Islet precursor cell (in vitro differentiated cells): Measurements from ENCODE around the gene ARID5A.

ENCODE experiments used
- DNase-seq: peaks from one replicate; pipeline ENCODE4 v3.0.0-alpha.2; 2018

The ARID5A gene

GRCh38 chr2:96528006-96528699 lies 8.4 kb upstream of the ARID5A start:
- DNase-seq: no peak

DNA sequence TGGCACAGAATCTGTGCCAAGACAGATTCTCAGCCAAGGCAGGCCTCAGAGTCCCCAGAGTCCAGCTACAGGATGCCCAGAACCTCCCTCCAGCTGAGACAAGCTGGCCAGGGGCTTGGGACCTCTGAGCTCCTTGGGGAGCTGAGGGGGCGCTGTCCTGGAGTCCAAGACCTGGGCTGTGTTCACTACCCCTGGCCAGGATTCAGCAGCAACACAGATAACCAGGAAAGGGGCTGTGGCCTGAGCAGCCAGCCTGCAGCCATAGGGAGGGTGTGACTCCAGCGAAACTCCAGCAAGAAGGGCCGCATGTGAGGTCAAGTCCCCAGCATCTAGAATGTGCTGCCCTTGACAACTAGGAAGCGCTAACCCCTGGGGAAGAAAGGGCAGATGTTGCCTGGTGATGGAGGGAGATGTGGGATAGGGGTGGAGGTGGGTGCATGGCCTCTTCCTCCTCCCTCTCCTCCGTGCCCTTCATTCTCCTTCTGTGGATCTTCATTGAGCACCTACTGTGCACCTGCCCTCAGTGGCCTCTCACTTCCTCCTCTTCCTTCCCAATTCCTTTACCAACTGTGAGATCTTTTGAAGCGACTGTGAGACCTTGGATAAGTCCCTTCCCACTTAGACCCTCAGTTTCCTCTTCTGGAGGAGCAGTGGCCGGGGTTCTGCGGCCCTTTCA lies 7.7 kb upstream of the ARID5A start:
- no peak for DNase-seq

GRCh38 chr2:96529376-96530143 lies 7.0 kb upstream of the ARID5A start:
- DNase-seq: peak; percentile 38

- no peak for DNase-seq
These were observed 6.5 kb upstream of the ARID5A start for GRCh38 chr2:96530144-96530430.

GRCh38 chr2:96530474-96531357 lies 5.8 kb upstream of the ARID5A start:
- peak; percentile 43 for DNase-seq

DNA sequence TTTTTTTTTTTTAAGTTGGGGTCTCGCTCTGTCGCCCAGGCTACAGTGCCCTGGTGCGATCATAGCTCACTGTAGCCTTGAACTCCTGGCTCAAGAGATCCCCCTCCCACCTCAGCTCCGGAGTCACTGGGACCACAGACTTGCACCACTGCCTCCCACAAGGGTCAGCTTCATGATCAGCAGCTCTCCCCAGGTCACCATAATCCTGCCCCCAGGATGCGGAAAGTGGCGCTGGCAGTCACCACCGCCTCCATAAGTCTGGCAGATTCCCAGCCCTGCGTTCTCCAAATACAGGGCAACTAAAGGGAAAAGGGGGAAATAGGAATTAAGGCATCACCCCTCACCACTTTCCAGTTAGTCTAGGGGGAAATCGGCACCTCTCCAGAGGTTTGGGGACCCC lies 5.2 kb upstream of the ARID5A start:
- DNase-seq: no peak

DNA sequence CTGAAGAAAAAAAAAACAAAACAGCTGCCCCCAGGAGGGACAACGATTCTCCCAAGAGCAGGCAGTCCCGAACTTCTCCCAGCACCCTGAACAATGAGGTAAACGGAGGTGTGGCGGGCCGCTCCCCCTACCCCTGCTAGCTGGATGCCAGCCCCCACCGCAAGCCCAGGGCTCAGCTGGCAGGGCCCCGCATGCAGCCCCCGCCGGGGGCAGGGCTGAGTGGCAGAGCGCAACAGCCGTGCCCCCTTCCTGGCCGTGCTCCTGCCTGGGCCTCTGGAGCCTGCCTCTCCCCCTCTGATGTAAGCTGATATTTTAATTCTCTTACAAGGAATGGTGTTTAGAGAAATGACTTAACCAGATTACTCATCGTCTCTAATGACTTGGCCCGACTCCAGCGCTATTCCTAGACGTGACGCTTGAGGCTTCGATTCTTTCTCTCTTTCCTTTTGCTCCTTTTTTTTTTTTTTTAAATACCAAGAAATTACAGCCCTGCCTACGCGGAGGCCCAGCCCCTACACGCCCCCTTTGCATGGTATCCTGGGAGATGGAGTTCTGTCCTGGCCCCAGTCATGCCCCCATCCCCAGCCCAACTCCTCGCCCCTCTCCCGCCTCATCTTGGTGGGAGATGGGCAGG lies 4.6 kb upstream of the ARID5A start:
- DNase-seq: peak; percentile 87

DNA sequence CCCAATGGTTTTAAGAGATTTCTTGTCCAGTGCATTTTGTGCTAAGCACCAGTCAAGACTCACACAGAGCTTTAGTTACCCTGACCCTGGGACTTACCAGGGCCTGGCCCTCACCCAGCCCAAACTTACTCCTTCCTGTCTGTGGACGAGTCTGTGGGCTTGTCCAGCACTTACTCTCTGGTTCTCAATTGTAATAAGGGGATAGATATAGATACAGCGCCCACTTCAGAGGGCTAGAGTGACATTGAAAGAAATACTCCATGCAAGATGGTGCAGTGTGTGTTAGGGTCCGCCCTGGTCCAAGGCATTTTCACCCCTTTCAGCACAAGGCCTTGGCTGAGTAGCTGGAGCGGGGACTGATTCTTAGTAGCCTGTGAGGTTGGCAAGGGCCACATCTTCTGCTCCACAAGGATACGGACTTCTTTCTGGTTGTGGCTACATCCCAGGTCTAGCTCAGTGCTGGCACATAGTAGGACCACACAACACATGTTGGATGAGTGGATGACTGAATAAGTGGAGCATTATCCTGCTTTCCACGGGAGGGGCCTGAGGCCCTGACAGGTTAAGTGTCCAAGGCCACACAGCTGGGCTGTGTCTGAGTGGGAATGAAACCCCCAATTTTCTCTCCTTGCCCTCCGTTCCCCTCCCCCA lies 3.8 kb upstream of the ARID5A start:
- DNase-seq: no peak

DNA sequence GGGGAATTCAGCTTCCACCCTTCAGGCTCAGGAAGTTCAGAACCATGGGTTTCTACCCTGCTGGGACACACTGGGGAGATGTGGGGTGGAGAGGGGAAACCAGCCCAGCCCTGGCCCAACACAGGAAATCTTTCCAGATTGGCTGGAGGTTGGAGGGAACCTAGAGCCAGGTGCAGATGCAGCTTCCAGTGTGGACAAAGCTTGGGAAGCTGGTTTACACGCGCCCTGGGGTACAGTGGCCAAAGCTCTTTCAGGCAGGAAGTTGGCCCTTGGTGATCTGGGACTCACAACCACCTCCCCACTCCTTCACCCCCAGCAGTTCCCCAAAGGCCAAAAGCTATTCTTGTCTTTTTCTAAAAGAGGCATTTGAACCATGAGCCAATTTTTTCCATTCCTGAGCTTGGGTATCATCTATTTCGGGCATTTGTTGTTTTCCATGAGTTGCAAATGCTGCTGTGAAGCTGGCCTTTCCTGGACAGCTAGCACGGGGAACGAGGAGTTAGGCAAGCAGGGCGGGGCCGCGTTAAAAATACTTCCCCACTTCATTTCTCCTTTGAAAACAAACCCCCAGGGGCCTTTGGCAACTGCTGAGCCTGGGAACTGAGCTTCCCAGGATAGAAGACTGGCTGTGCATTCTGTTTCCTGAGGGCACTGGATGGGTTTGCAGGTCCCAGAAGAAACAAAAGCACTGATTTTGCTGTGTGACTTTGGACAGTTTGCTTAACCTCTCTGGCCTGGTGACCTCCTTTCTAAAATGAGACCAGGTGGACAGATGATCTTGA lies 3.1 kb upstream of the ARID5A start:
- DNase-seq: no peak

DNA sequence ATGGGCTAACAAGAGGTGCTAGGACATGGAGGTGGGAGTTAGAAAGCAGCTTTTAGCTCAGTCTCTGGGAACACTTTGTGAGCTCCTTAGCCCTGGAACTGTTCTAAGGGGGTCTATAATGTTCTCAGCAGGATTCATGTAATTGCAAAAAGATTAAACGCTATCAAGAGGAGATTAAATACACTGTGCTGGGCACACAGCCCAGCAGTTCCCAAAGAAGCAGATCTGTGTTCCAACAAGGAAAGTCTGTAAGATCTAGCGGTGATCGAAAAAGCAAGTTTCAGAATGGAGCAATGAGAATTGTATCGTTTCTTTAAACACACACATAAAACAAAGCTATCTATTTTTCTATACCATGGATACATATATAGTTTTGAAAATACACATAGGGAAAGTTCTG lies 2.4 kb upstream of the ARID5A start:
- DNase-seq: no peak

GRCh38 chr2:96534701-96535181 lies 1.8 kb upstream of the ARID5A start:
- no peak for DNase-seq

DNA sequence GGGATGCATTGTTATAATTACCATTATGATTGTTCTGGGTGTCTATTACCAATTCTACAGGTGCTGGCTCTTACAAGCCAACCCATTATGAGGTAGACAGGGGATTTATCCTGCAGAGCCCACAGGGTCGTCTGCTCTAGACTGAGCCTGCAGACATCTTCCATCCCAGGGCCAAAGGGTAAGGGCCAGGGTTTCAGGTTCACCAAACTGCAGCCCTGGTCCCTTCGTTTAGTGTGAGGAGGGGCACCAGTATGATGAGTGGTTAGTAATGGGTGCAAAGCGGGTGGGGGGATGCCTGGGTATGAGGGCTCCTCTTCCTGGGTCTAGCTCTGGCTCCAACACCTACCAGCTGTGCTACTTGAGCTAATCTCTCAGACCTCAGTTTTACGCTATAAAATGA lies 1.2 kb upstream of the ARID5A start:
- no peak for DNase-seq

GRCh38 chr2:96537066-96537733 lies 648 bp downstream of the ARID5A start:
- DNase-seq: peak; percentile 81

DNA sequence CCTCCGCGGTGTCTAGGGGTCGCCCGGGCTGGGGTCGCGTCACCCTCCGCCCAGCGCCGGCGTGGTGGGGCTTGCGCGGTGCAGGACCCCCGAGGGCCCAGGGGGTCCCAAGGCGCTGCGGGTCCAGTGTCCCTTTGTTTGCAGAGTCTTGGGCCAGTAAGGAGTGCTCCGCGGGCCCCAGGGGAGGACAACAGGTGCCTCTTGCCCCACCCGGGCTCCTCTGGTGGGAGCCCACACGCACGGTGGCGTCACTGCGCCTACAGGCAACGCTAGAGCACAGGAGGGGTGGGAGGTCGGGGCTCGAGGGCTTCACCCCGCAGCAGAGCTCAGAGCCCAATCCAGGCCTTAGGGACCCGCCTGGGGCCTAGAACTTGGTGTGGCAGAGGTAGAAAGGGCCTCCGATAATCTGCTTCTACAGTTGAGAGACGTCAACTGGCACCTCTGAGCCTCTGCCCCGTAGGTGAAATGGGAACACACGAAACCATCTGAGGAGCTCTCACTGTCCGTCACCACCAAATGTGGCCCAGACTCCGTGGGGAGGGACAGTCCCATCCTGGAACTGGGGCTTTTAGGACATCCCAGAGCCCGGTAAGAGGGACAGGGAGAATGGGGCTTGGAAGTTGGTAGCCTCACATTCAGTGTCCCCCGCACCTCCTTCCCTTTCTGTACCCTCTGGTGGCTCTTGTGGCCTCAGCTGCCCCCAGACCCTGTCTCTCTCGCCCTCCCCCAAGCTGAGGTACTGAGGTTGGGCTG lies 1.4 kb downstream of the ARID5A start:
- DNase-seq: peak; percentile 54

DNA sequence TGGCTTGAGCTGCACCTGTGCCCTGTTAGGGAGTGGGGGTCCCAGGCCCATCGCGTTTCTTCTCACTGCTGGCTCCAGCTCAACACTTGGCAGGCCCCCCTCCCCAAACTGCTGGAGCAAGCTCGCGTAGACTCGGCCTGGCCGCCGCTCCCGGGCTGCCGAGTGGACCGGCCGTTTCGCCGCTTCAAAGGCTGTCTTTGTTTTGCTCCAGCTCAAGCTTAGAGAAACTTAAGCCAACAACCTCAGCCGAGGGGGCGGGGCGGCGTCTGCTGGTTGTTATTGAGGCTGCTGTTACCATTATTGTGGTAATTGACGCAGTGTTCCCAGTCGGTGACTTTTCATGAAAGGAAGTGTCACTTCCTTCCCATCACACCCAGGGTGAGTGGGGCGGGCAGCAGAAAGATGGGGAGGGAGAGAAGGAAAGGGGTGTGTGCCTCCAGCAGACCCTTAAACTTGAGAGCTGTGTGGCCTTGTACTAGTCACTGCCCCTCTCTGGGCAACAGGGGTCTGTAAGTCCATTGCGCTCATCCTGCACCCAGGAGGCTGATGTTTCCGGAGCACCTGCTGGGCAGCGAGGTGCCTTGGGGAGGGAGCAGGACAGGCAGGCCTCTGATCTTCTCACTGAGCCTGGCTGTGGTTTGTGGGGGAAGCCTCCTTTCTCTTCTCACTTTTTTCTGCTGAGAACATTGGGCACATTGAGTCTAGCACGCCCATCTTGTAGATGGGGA lies 2.1 kb downstream of the ARID5A start:
- DNase-seq: peak; percentile 88

DNA sequence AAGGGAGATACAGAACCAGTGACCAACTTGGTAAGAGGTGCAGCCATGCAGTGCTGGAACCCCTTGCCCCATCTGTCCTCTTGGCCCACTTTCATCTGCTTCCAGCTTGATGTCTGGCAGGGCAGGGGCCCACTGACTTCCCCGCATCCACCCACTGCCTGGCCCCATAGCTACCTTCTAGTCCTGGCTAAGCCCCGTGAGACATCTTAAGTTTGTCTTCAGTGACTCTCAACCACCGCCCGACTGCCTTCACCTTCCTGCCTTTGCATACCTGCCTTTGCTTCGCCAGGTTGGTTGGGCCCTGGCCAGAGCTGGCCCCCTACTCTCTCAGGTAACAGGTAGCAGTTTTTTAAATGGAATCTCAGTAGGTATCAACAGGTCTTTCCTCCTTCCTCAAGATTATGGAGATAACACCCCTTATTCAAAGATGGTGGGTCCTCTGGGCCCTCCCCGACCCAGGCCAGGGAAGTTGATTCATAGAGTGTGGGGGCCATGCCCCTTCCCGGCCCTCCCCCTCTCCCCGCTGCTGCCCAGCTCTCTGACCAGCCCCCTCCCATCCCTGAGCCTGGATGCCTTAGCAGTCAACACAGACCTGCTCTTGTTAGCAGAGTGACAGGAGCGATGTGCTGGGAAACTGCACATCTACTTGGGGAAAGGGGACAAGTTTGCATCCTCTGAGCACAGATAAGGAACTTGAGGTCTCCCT lies 2.8 kb downstream of the ARID5A start:
- no peak for DNase-seq

DNA sequence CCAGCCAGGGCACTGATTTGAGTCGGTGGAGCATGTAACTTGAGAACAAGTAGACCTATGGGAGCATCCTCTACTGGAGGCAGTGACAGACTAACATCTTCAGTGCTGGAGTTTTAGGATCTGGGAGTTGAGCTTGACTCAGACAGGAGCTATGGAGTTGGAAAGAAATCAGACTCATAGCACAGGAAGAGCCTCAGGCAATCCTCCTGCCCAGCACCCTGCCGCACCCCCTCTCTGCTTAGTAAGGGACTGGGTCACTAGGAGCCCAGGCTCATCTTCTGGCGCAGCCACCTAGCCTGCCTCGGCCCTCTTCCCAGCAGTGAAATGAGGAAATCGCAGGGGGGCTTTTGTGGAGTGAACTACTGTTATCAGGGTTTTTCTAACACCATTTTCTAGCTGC lies 3.6 kb downstream of the ARID5A start:
- peak; percentile 78 for DNase-seq

DNA sequence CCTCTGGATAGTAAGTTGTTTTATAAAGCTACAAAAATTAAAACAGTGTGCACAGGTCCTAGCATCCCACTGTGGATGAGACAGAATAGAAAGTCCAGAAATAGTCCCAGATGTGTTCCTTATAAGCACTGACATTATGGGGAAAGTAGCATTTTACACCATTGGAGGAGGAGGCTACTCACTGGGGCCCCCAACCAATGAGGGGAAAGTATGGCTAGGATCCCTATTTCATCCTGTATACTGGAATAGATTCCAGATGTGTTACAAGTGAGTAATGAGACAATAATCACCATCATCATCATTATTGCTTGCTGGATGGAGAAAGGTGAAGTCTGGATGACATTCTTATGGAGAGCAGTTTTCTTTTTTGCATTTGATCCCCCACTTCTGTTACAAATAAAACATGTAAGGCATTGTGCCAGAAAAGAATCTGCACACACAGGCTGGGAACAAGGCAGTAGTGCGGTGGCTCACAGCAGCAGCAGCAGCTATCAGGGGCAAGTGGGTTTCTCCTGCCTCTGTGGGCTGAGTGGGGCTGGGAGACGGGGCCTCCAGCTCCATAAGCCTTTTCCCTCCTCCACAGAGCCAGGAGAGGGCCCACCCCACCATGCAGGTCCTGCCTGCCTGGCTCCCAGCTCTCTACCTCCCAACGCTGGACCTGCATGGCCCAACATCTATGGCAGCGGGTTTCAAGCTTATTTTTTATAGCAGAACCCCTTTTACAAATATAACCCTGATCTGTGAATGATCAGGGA lies 5.0 kb downstream of the ARID5A start:
- no peak for DNase-seq
